Heart left ventricle (tissue), 13 donors: ENCODE data around the gene MALRD1.

ENCODE experiments used
- CTCF ChIP-seq, 12 donors: fragments of 200-600 bp; sonication (generic) in 4 of 12; IDR thresholded peaks; one replicate each; pipeline versions ENCODE4 v1.5.0 to v1.8.0; 2018 to 2022; ENCODE audit warnings: antibody characterized with exemption in 12 of 12, mild to moderate bottlenecking in 5 of 12
- POLR2A ChIP-seq, 2 donors: fragments of 450-650 bp; IDR thresholded peaks; one replicate each; pipeline ENCODE4 v1.6.1; 2017; ENCODE audit warnings: antibody characterized with exemption in 2 of 2, mild to moderate bottlenecking in 2 of 2, moderate library complexity in 2 of 2
- donor health status: ischemic (EF 13 %, LVEDD 7.1; RV severe dilation, severe dysfunction).
- donor health status: DM: no; HTN: yes; CAD: no.
- donor health status: DM: no; HTN: no; CAD: no.
- donor health status: ischemic (EF 25% LVEDD 6.9; RV normal size, moderate dysfunction).
- donor health status: ischemic (EF 25% LVEDD 5.7; RV mildly dilated, moderate dysfunction).
- donor health status: ischemic (EF 35%, LVEDD 5.7; RV mildly dilated, moderate dysfunction).
- donor health status: nonischemic (EF 11% LVEDD 7.7; RV severe dilation, severe dysfunction).
- donor health status: DM: yes; HTN: yes; CAD: no.
- donor health status: PGD.
- donor health status: ischemic (EF 29% LVEDD 5.4; RV normal size, mild dysfunction).
- donor health status: nonischemic (EF 23%, LVEDD 6.1; RV moderate dilation, normal function).

DNA sequence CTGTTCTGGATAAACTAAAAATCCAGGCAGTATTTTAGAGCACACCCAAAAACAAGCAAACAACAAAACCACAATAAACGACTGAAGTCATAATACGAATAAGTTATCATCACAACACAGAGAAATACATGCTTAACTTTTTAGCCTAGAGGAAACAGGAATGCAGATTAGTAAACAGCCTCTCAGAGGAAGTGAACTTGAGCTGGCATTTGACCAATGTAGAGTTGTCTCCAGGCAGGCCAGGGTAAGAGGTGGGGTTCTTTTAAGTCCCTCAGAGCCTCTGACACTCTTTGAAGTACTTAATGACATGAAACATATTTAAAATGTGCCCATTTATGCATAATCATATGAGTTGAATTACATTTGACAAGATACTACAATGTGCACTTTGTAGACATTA, 724.4 kb downstream of the MALRD1 start:
- TF ChIP-seq CTCF (IDR thresholded peaks at IDR 0.05), result no peak
- no peak for TF ChIP-seq POLR2A (IDR thresholded peaks at IDR 0.05)
